OCI-LY1 (cell line): ENCODE measurements around the gene TMEM140.

Source experiments
- H2AFZ ChIP-seq: fragments of 200-600 bp; sonication (generic), shearing (Covaris generic); 2 replicates; pipeline ENCODE4 v1.6.0; 2014; ENCODE audit warnings: antibody characterized with exemption, mild to moderate bottlenecking, low read length
- H3F3A ChIP-seq: fragments of 200-600 bp; sonication (generic), shearing (Covaris generic); 2 replicates; pipeline ENCODE4 v1.6.0; 2014; ENCODE audit warnings: mild to moderate bottlenecking, antibody characterized with exemption, low read length, moderate library complexity; ENCODE audit not compliant: insufficient read depth
- H3K27ac ChIP-seq: fragments of 200-600 bp; sonication (generic); 2 replicates; pipeline ENCODE4 v1.5.1; 2014; ENCODE audit warnings: low read length, mixed run types, mild to moderate bottlenecking, low read depth; ENCODE audit not compliant: poor library complexity, severe bottlenecking
- H3K27me3 ChIP-seq: fragments of 200-600 bp; sonication (generic); 2 replicates; pipeline ENCODE4 v1.6.0; 2014; ENCODE audit warnings: antibody characterized with exemption, mild to moderate bottlenecking, low read length, moderate library complexity; ENCODE audit not compliant: insufficient read depth
- H3K36me3 ChIP-seq: fragments of 200-600 bp; sonication (generic); 2 replicates; pipeline ENCODE4 v1.6.1; 2014; ENCODE audit warnings: mild to moderate bottlenecking, antibody characterized with exemption, low read length, moderate library complexity, mixed read lengths; ENCODE audit not compliant: insufficient read depth
- H3K4me1 ChIP-seq: fragments of 200-600 bp; sonication (generic); 2 replicates; pipeline ENCODE4 v1.5.1; 2014; ENCODE audit warnings: mild to moderate bottlenecking, low read length, moderate library complexity; ENCODE audit not compliant: insufficient read depth, severe bottlenecking
- H3K4me2 ChIP-seq: fragments of 200-600 bp; sonication (generic), shearing (Covaris generic); 2 replicates; pipeline ENCODE4 v1.6.1; 2014; ENCODE audit warnings: low read length
- H3K4me3 ChIP-seq: fragments of 200-600 bp; sonication (generic); 2 replicates; pipeline ENCODE4 v1.5.1; 2014; ENCODE audit warnings: low read length, low read depth, mild to moderate bottlenecking, mixed read lengths; ENCODE audit not compliant: poor library complexity, severe bottlenecking
- H3K79me2 ChIP-seq: fragments of 200-600 bp; shearing (Covaris generic); 2 replicates; pipeline ENCODE4 v1.6.1; 2016; ENCODE audit warnings: mixed run types, low read length, mixed read lengths; ENCODE audit not compliant: insufficient read depth
- H3K9ac ChIP-seq: fragments of 200-600 bp; sonication (generic), shearing (Covaris generic); 2 replicates; pipeline ENCODE4 v1.6.1; 2014; ENCODE audit warnings: mild to moderate bottlenecking, low read length, mixed read lengths
- H3K9me2 ChIP-seq: fragments of 200-600 bp; sonication (generic), shearing (Covaris generic); 2 replicates; pipeline ENCODE4 v1.6.1; 2014; ENCODE audit warnings: low read depth, mild to moderate bottlenecking, low read length, mixed read lengths
- H3K9me3 ChIP-seq: fragments of 200-600 bp; shearing (Covaris generic); 2 replicates; pipeline ENCODE4 v1.6.1; 2014; ENCODE audit warnings: low read length, mixed read lengths
- H4K20me1 ChIP-seq: fragments of 200-600 bp; sonication (generic), shearing (Covaris generic); 2 replicates; pipeline ENCODE4 v1.6.0; 2016; ENCODE audit warnings: mild to moderate bottlenecking, low read length; ENCODE audit not compliant: insufficient read depth
- EZH2 ChIP-seq: fragments of 200-600 bp; sonication (generic), shearing (Covaris generic); IDR thresholded peaks from 2 replicates; pipeline ENCODE4 v1.8.0; 2017; ENCODE audit warnings: borderline replicate concordance, mixed run types, mild to moderate bottlenecking, antibody characterized with exemption, low read length, moderate library complexity, mixed read lengths
- TF ChIP-seq, protein P1 (sequence below): fragments of 200-600 bp; sonication (generic), shearing (Covaris generic); IDR thresholded peaks from 2 replicates; pipeline ENCODE4 v1.5.1; 2017; ENCODE audit warnings: mild to moderate bottlenecking, antibody characterized with exemption, low read length, moderate library complexity, mixed read lengths

The TMEM140 gene

DNA sequence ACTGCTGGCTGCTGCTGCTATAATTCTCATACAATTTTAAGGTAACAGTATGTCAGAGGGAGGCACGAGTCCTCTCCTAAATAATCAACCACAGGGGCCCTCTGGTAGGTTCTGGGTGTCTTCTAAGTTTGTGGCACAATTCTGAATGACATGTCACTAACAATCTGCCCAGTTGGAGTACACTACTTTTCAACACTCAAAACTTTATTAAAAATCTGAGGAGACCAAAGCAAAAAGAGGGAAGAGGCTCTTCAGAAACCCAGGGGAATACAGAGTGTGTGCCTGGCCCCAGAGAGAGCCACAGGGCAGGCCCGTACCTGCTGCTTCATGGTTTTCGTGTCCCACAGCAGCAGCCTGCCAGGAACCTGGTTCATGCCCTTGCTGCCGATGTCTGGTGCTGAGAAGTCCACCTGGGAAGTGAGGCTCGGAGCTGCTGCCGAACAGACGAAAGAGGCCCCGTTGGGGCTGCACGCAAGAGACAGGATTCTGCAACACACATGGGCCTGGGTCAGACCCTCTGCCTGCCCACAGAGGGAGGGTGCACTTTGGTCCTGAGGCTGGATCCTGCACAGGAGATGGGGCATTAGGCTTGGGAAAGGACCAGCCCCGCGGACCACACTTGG, 45.2 kb downstream of the TMEM140 start:
- H3K4me1 ChIP-seq: no peaks in the 10 kb centered on the region
- H3F3A ChIP-seq: no peaks in the 10 kb centered on the region
- H3K9ac ChIP-seq: no peak overlapping the region
- H3K36me3 ChIP-seq: peaks cover 82% of the 10 kb centered on the region
- H3K9me2 ChIP-seq: no peaks in the 10 kb centered on the region
- H3K9me3 ChIP-seq: no peaks in the 10 kb centered on the region
- no peaks in the 10 kb centered on the region for H3K27me3 ChIP-seq
- H3K4me3 ChIP-seq: no peak overlapping the region
- H4K20me1 ChIP-seq: no peaks in the 10 kb centered on the region
- no peak overlapping the region for H3K27ac ChIP-seq
- H3K79me2 ChIP-seq: no peaks in the 10 kb centered on the region
- H3K4me2 ChIP-seq: no peak overlapping the region
- TF ChIP-seq, protein P1, sequence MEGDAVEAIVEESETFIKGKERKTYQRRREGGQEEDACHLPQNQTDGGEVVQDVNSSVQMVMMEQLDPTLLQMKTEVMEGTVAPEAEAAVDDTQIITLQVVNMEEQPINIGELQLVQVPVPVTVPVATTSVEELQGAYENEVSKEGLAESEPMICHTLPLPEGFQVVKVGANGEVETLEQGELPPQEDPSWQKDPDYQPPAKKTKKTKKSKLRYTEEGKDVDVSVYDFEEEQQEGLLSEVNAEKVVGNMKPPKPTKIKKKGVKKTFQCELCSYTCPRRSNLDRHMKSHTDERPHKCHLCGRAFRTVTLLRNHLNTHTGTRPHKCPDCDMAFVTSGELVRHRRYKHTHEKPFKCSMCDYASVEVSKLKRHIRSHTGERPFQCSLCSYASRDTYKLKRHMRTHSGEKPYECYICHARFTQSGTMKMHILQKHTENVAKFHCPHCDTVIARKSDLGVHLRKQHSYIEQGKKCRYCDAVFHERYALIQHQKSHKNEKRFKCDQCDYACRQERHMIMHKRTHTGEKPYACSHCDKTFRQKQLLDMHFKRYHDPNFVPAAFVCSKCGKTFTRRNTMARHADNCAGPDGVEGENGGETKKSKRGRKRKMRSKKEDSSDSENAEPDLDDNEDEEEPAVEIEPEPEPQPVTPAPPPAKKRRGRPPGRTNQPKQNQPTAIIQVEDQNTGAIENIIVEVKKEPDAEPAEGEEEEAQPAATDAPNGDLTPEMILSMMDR: no peak
- TF ChIP-seq EZH2: no peak
- no peak overlapping the region for H2AFZ ChIP-seq

DNA sequence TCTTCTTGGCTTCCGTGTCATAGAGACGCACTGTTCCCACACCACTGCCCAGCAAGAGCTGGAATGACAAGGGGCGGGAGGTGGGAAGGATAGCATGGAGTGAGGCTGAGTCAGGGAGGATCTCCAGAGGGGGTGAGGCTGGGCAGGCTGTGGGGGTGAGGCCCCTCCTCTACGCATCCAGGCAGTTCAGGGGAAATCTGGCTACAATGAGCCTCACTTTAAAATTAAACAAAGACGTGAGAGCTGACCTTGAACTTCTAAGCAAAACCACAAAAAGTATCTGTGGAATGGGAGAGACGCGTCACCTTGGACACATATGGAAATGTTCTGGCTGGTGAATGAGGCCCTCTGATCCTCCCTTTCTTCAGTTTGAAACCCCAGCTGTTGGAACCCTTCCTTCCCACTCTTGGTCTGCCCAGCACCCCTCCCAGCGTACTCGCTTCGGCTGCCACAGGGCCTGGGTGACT, 45.8 kb downstream of the TMEM140 start:
- Histone ChIP-seq H4K20me1 (no peaks in the 10 kb centered on the region), H3K27ac (no peak overlapping the region), H3K4me2 (no peak overlapping the region), H3K4me1 (no peaks in the 10 kb centered on the region), H3F3A (no peaks in the 10 kb centered on the region), H3K36me3 (peaks cover 82% of the 10 kb centered on the region), H3K27me3 (no peaks in the 10 kb centered on the region), H3K4me3 (no peak overlapping the region), H3K79me2 (no peaks in the 10 kb centered on the region), H3K9me2 (no peaks in the 10 kb centered on the region), H2AFZ (no peak overlapping the region), H3K9me3 (no peaks in the 10 kb centered on the region), H3K9ac (no peak overlapping the region)
- TF ChIP-seq, protein P1: no peak
- TF ChIP-seq EZH2: no peak

DNA sequence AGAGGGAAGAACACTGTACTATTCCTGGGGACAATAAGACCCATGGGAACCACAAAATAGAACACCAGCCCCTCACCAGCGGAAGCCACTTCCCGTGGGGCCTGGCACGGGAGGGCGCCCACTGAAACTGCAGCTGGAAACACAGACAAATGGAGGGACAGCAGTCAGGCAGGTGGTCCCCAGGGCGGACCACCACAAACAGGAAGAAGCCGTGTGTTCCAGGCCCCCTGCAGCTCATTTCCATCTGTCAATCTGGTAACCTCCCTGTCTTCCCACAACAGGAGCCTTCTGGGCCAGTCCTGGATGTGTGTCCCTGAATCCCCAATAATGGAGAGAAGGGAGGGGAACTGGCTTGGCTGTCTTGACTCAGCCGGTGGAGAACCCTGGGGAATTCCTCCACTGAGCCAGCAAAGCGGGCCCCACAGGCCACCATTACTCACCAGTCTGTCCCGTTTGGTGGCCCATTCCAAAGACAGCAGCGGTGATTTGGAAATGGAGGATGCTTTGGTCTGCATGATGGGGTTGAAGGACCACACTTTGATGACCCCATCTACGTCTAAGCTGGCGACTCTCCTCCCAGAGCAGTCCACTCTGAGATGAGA, 46.7 kb downstream of the TMEM140 start:
- H3K36me3 ChIP-seq: peaks cover 82% of the 10 kb centered on the region
- no peak overlapping the region for H3K27ac ChIP-seq
- no peaks in the 10 kb centered on the region for H4K20me1 ChIP-seq

More for the DNA sequence above, 46.7 kb downstream of the TMEM140 start:
- Histone ChIP-seq H3K9me2 (no peaks in the 10 kb centered on the region), H2AFZ (no peak overlapping the region), H3K9me3 (no peaks in the 10 kb centered on the region), H3K9ac (no peak overlapping the region), H3K4me2 (no peak overlapping the region), H3K4me3 (no peak overlapping the region), H3F3A (no peaks in the 10 kb centered on the region), H3K27me3 (no peaks in the 10 kb centered on the region), H3K4me1 (no peaks in the 10 kb centered on the region), H3K79me2 (no peaks in the 10 kb centered on the region)
- TF ChIP-seq, protein P1: no peak
- TF ChIP-seq EZH2: no peak
